GM23338 (cell line): ENCODE results near the gene EFCAB12. TPM values are rescaled to one million over a fixed set of nuclear protein-coding genes. Genes with fewer than 3 reads are reported as not detected.
"Not testable (repeated sequence)": the region's sequence is repeated elsewhere in the genome, so short reads cannot be mapped to it uniquely, and the experiment has no call there.

ENCODE experiments used
- ATAC-seq: fragments of 200-7000 bp; cut with Tn5 transposase; 3 replicates; pipeline ENCODE4 v1.9.1; 2020
- DNase-seq: peaks from one replicate; pipeline ENCODE4 v3.0.0-alpha.2; 2015; ENCODE audit warnings: low spot score
- H2AFZ ChIP-seq: fragments of 200-600 bp; sonication (generic); 2 replicates; pipeline ENCODE4 v1.8.0; 2016; ENCODE audit warnings: antibody characterized with exemption, mild to moderate bottlenecking, moderate library complexity
- H3F3A ChIP-seq: fragments of 200-600 bp; sonication (generic); replicated peaks from 2 replicates; pipeline ENCODE4 v1.8.0; 2017; ENCODE audit warnings: antibody characterized with exemption, mixed run types, low read depth
- H3K27ac ChIP-seq: fragments of 200-600 bp; sonication (generic); 2 replicates; pipeline ENCODE4 v1.6.1; 2016; ENCODE audit warnings: low read depth
- H3K27me3 ChIP-seq: fragments of 200-600 bp; sonication (generic); 2 replicates; pipeline ENCODE4 v1.8.0; 2016; ENCODE audit warnings: mild to moderate bottlenecking, mixed run types, moderate library complexity; ENCODE audit not compliant: insufficient read depth
- H3K36me3 ChIP-seq: fragments of 200-600 bp; sonication (generic); 2 replicates; pipeline ENCODE4 v1.8.0; 2016; ENCODE audit warnings: mild to moderate bottlenecking; ENCODE audit not compliant: insufficient read depth
- H3K4me1 ChIP-seq: fragments of 200-600 bp; sonication (generic); 2 replicates; pipeline ENCODE4 v1.8.0; 2016; ENCODE audit warnings: mild to moderate bottlenecking, moderate library complexity; ENCODE audit not compliant: insufficient read depth
- H3K4me2 ChIP-seq: fragments of 200-600 bp; sonication (generic); 2 replicates; pipeline ENCODE4 v1.7.1; 2017; ENCODE audit warnings: mixed run types
- H3K4me3 ChIP-seq: fragments of 200-600 bp; sonication (generic); 2 replicates; pipeline ENCODE4 v1.6.1; 2016; ENCODE audit warnings: mixed run types
- H3K79me2 ChIP-seq: fragments of 200-600 bp; sonication (generic); replicated peaks from 2 replicates; pipeline ENCODE4 v1.8.0; 2017; ENCODE audit warnings: mild to moderate bottlenecking; ENCODE audit not compliant: insufficient read depth
- H3K9me2 ChIP-seq: fragments of 200-600 bp; sonication (generic); 2 replicates; pipeline ENCODE4 v1.8.0; 2017; ENCODE audit not compliant: insufficient read depth
- H4K20me1 ChIP-seq: fragments of 200-600 bp; sonication (generic); replicated peaks from 2 replicates; pipeline ENCODE4 v1.8.0; 2017; ENCODE audit warnings: mild to moderate bottlenecking; ENCODE audit not compliant: insufficient read depth
- H3K27ac Mint-ChIP-seq: 2 replicates; pipeline ENCODE4 v1.8.0; 2020; ENCODE audit warnings: inconsistent platforms, mild to moderate bottlenecking, moderate library complexity, mixed read lengths
- H3K27me3 Mint-ChIP-seq: 3 replicates; pipeline ENCODE4 v1.8.0; 2022; ENCODE audit warnings: low read depth, mild to moderate bottlenecking, moderate library complexity, mixed read lengths, inconsistent platforms; ENCODE audit not compliant: insufficient read depth, poor library complexity
- H3K36me3 Mint-ChIP-seq: 3 replicates; pipeline ENCODE4 v1.8.0; 2021; ENCODE audit warnings: low read depth, mild to moderate bottlenecking, inconsistent platforms, moderate library complexity, mixed read lengths
- H3K4me1 Mint-ChIP-seq: 3 replicates; pipeline ENCODE4 v1.8.0; 2020; ENCODE audit warnings: mild to moderate bottlenecking, inconsistent platforms, mixed read lengths
- H3K4me3 Mint-ChIP-seq: 3 replicates; pipeline ENCODE4 v1.8.0; 2021; ENCODE audit warnings: moderate library complexity, mild to moderate bottlenecking, inconsistent platforms, mixed read lengths
- H3K9me3 Mint-ChIP-seq: 3 replicates; pipeline ENCODE4 v1.8.0; 2020; ENCODE audit warnings: moderate library complexity, mild to moderate bottlenecking, inconsistent platforms, mixed read lengths
- REST ChIP-seq: IDR thresholded peaks from one replicate; pipeline ENCODE4 v1.6.1; 2018; ENCODE audit warnings: antibody characterized with exemption; ENCODE audit not compliant: unreplicated experiment
- ZNF462 ChIP-seq: fragments of 250-450 bp; sonication (Bioruptor Pico); IDR thresholded peaks from 2 replicates; pipeline ENCODE4 v1.5.0; 2020; ENCODE audit warnings: mild to moderate bottlenecking, moderate library complexity
- polyA plus RNA-seq: library from polyadenylated mRNA; unstranded; fragments of >200 nt; fragmentation: Nextera tagmentation; extraction: Ambion mirVana; gene quantifications from 2 replicates; pipeline ENCODE4 v1.2.1, GENCODE V29; 2016
- total RNA-seq: library from RNA; depleted of rRNA; stranded (reverse); fragments of >200 nt; shearing (Covaris generic); gene quantifications from 2 replicates; pipeline ENCODE4 v1.2.3, GENCODE V29; 2014

The EFCAB12 gene
- total and polyA plus RNA-seq, 2 experiments from 2014 or later: 0.24 to 0.65 TPM

- TF ChIP-seq ZNF462 (CRISPR knock-in tag) (no peak), REST (no peak)
Measured at GRCh38 chr3:129389572-129389937, 38.9 kb downstream of the EFCAB12 start (continued).

GRCh38 chr3:129388791-129389571, 39.5 kb downstream of the EFCAB12 start:
- H3K4me1 Mint-ChIP-seq, H3K27ac ChIP-seq, H3K4me1 ChIP-seq, H4K20me1 ChIP-seq, H3K9me3 Mint-ChIP-seq, H3F3A ChIP-seq, H3K79me2 ChIP-seq, H3K27ac Mint-ChIP-seq, H3K4me2 ChIP-seq, H3K27me3 ChIP-seq, H3K9me2 ChIP-seq, H3K4me3 Mint-ChIP-seq, H3K27me3 Mint-ChIP-seq, H3K4me3 ChIP-seq, H2AFZ ChIP-seq, ATAC-seq, DNase-seq: not testable (repeated sequence)
- peaks cover 11% of the 10 kb centered on the region for H3K36me3 ChIP-seq
- peaks cover 61% of the 10 kb centered on the region for H3K36me3 Mint-ChIP-seq
